Inflammatory macrophage treated with lipopolysaccharide for 1 hour (primary cell): ENCODE data around the gene MAPKAPK2.

Experiments
- DNase-seq, 2 donors: peaks; one replicate each; pipeline ENCODE4 v3.0.0-alpha.2; 2020 to 2022

Gene MAPKAPK2

DNA sequence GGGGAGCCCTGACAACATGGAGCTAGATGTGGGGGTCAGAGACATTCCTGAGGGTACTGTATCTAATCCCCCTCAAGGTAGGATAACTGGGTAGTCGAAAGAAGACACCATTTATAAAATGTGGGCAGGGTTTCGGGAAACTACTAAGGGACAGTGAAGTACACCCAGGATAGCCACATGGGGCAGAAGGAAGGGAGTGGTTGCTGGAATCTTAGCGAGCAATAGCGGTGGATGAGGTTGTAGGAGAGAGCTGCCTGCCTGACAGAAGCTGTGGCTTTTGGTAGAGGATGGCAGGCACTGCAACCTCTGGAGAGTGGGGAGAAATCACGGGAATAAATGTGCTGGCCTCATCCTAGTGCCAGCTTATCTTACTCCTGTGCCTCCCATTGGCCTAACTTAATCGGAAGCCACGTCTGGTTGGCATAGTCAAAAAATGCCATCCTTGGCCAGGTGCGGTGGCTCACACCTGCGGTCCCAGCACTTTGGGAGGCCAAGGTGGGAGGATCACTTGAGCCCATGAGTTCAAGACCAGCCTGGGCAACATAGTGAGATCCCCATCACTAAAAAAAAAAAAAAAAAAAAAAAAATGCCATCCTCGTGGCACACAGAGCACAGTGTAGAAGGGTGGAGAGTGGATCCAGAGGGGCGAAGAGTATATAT is 23.4 kb upstream of the MAPKAPK2 start:
- DNase-seq = no peak

DNA sequence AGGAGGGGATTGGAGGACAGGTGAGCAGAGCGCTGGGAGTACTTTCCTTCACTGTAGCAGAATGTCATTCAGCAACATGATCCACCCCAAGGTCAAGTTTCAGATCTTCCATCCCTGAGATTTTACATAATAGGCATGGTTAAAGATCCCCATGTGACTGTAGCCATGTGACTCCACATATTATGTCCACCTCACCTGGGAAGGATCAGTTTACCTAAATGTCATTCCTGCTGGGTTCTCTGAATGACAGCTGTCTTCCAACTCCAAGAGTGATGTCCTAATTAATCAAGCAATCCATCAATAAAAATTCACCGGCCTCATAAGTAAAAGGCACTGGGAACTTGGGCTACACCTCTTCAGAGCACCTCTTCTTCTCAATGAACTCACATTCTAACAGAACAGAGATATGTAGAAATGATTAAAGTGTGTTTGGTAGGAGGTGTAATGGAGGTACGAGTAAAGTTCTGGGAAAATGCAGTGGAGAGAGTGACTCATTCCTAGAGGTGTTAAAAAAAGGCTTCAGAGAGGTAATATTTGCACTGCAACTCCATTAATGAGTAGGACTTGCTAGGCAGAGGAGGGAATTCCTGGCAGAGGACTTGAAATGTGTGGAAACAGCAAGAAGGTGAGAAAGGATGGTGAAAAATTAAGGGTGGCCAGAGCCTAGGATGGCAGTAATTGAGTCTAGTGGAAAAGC is 22.2 kb upstream of the MAPKAPK2 start:
- no peak for DNase-seq

DNA sequence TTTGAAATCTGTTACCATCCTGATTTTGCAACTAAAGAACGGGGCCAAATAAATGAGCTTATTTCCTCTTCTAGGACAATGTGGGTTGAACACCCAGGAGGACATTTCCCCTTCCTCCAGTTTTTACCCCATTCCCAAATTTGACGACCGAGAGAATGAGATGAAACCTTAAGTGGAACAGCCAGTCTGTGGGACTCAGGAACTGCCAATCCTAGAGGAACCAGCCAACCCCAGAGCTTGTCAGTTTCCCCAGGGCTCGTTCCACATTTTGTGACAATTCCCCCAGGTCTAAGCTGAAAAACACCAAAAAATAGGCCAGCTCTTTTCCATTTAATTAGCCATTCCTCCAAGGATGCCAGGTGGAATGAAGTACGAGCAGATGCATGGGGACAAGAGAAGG is 21.3 kb upstream of the MAPKAPK2 start:
- peak; percentile 40 for DNase-seq

GRCh38 chr1:206663832-206664652 is 20.7 kb upstream of the MAPKAPK2 start:
- peak in 1 of 2 donors; percentile 85 for DNase-seq

DNA sequence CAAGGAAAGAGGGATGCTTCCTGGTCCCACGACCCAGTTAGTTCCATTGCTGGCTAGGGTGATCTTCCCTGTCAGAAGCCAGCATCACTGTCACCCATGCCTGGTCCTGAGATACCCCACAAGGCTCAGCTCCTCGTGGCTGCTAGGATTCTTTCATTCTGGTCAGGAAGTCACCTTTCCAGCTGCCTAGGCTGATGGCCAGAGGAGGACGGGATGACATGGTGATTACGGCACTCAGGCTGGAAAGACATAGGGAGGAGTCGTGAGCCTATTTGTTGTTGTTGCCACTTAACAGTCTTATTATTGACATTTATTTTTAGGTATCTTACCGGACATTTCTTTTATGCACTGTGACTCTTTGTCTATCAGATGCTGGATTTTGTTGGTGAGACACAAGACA is 20.0 kb upstream of the MAPKAPK2 start:
- DNase-seq = no peak

DNA sequence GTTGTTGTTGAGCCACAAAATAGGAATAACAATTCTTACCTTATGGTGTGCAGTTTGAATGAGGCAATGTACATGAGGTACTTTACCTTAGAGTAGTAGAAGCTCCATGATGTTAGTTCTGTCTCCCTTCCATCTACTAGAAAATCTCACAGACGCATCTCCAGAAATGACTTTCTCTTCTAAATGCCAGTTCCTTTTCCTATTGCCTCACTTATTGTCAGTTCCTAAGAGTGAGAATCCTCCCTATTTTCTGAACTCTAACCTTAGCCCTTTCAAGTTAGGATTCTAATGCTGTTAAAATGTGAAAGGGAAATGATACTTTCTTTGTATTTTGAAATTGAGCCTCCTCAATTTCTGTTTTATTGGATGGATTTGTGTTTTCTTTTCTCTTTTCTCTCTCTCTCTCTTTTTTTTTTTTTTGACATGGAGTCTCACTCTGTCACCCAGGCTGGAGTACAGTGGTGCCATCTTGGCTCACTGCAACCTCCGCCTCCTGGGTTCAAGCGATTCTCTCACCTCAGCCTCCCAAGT is 18.6 kb upstream of the MAPKAPK2 start:
- DNase-seq = peak in 1 of 2 donors; percentile 46

- peak; percentile 14 to 50 for DNase-seq
These were observed 17.6 kb upstream of the MAPKAPK2 start for GRCh38 chr1:206666954-206667665.

GRCh38 chr1:206668351-206668750 is 16.4 kb upstream of the MAPKAPK2 start:
- no peak for DNase-seq

GRCh38 chr1:206668874-206669410 is 15.8 kb upstream of the MAPKAPK2 start:
- no peak for DNase-seq

DNA sequence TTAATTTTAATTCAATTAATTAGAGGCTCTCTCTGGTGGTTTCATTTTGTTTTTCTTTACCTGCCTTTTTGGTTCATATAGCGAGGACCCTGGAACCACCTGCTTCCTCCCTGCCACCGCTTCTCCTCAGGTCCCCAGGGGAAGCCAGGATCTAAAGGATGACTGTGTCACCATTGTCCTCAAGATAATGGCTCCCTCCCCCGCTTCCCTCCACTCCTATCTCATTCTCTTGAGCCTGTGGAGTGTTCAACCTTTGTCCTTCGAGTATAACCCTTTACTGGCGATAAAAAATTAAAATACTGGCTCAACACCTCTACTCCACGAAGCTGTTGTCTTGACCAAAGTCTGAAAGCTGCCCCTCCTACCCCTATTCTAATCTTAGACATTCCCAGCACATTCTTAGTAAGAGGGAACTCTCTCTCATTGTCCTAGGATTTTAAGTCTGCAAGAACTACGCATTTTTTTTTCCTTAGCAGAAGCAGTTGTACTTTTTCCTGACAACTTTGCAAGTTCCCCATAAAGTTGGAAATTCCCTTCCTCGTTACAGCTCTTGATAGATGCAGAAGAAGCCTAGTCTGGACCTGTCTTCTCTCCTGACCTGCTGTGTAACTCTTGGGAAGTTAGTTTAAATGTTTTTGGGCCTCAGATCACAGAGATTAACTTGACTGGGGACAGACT is 12.6 kb upstream of the MAPKAPK2 start:
- DNase-seq = peak; percentile 70 to 82

GRCh38 chr1:206672844-206673758 is 11.6 kb upstream of the MAPKAPK2 start:
- DNase-seq = peak; percentile 67 to 82

- no peak for DNase-seq
These were observed 10.5 kb upstream of the MAPKAPK2 start for GRCh38 chr1:206674236-206674635.

DNA sequence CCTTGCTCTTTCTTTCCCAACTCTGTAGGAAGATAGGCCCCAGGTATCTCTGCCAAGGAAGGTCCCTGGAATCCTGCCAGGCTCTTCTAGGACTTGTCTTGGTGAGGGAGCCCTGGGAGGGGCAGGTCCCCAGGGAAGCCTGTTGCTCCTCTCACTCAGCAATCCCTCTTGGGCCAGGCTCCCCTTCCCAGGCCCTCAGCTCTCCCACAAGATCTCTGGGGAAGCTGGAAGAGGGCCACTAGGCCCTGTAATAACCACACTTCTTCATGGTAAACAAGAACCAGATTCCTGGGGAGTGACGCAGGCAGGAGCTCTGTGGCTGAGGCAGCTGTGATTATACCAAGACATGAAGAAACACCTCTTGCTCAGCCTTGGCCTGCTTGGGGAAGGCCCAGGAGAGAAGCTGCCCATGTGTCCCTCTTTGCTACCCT is 9.9 kb upstream of the MAPKAPK2 start:
- DNase-seq = peak; percentile 21 to 58

DNA sequence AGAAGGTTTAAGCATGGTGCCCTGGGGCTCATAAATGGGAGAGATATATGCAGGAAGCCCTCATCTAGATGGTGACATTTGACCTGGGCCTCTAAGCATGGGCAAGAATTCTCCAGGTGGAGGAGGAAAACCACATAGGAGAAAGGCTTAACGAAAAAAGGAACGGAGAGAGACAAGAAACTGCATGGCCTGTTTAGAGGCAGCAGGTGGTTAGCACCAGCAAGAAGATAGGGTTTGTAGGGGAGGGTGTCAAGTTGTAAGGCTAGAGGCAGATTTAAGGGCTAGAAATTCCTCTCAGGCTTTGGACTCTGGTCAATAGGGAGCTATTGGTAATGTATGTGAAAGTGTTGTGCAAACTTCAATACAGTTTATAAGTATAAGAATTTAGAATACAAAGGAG is 8.2 kb upstream of the MAPKAPK2 start:
- DNase-seq = no peak

DNA sequence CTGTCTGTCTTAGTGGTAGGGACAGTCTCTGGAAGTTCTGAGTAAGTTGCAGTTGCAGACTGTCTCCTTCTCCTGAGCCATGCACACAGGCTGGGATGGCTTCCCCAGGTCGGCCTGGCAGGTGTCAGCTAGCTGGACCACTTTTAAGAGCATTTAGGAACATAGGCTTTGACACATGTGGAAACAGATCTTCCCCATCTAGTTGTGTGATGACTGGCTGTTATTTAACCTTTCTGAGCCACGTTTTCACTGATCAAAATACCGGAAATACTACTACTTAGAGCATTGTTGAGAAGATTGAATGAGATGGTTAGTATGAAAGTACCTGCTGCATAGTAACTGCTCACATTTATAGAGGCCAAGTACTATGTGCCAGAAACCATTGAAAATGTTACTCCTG is 6.2 kb upstream of the MAPKAPK2 start:
- no peak for DNase-seq

DNA sequence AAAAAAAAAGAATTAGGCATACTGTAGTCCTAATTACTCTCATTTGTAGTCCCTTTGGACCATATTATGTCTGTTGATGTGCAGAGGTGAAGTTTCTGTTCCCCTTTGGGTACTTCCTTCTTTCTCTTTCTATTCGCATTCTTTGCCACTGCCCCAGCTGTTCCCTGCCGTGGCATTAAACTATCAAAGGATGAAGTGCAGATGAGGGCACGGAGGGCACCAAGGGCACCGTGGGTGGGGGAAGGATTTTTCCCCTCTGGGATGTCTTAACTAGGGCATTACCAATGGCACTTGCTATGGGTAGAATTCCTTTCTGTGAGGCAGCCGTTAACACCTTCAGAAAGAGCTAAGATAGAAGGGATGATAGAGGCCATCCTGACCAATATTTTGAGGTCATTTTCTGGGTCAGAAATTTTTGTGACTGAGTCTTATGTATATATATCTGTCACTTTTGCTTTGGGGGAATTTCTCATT is 4.9 kb upstream of the MAPKAPK2 start:
- peak; percentile 87 to 92 for DNase-seq

DNA sequence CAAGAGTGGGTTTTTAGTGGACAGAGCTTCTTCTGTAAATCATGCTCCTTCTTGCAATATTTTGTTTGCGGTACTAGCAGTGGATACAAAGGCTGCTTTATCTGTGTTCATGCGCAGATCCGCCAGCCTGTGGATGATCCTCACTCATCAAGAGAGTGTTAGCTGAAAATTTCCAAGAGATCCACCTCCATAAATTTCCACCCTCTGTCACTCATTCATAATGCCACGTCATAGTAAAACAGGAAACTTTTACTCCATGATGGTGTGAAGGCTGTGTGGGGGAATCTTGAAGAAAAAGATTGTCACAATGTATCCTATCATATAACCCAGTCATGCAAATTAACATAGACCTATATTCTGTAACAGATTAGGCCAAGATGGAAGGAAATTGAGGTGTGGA is 4.4 kb upstream of the MAPKAPK2 start:
- peak; percentile 62 to 73 for DNase-seq

GRCh38 chr1:206681359-206681758 is 3.3 kb upstream of the MAPKAPK2 start:
- DNase-seq = no peak

- no peak for DNase-seq
These were observed 2.6 kb upstream of the MAPKAPK2 start for GRCh38 chr1:206682111-206682510.

- DNase-seq = no peak
These were observed 1.4 kb upstream of the MAPKAPK2 start for GRCh38 chr1:206683313-206683712.

DNA sequence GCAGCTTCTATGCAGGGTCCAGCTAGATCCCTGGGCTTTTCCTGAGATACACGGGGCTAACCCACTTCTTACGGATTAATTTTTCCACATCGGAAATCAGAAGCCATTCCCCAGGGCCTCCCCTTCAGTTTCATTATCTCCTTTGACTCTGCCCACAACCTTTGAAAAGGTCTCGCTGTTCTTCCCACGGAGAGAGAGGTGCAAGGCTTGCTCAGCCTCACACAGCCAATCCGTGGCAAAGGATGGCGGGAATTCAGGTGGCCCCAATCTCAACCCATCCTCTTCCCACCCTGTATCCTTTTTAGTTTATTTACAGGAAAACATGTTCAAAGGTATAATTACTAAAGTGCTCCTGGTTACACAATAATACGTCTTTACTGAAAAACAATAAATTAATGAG is 702 bp upstream of the MAPKAPK2 start:
- DNase-seq = no peak
